KOPT-K1 (cell line): Measurements from ENCODE around the gene SLC26A1.
"Not testable (repeated sequence)": the region's sequence is repeated elsewhere in the genome, so short reads cannot be mapped to it uniquely, and the experiment has no call there.

Source experiments
- H3K27ac ChIP-seq: fragments of 200-600 bp; sonication (generic); 2 replicates; pipeline ENCODE4 v1.5.1; 2016; ENCODE audit warnings: antibody characterized with exemption, mild to moderate bottlenecking, low read depth, low read length; ENCODE audit not compliant: poor library complexity, severe bottlenecking
- H3K36me3 ChIP-seq: fragments of 200-600 bp; sonication (generic); 2 replicates; pipeline ENCODE4 v1.5.1; 2017; ENCODE audit warnings: antibody characterized with exemption, mild to moderate bottlenecking, low read length, moderate library complexity; ENCODE audit not compliant: insufficient read depth
- H3K9me3 ChIP-seq: fragments of 200-600 bp; sonication (generic); 2 replicates; pipeline ENCODE4 v1.5.1; 2017; ENCODE audit warnings: antibody characterized with exemption, low read length, mild to moderate bottlenecking; ENCODE audit not compliant: insufficient read depth, poor library complexity, severe bottlenecking

Gene SLC26A1

GRCh38 chr4:988726-989721 is 4.2 kb downstream of the SLC26A1 start:
- H3K9me3 ChIP-seq: no peaks in the 10 kb centered on the region
- peaks cover 10% of the 10 kb centered on the region; the same call in 1 of the 2 replicates for H3K36me3 ChIP-seq
- H3K27ac ChIP-seq: no peak overlapping the region

DNA sequence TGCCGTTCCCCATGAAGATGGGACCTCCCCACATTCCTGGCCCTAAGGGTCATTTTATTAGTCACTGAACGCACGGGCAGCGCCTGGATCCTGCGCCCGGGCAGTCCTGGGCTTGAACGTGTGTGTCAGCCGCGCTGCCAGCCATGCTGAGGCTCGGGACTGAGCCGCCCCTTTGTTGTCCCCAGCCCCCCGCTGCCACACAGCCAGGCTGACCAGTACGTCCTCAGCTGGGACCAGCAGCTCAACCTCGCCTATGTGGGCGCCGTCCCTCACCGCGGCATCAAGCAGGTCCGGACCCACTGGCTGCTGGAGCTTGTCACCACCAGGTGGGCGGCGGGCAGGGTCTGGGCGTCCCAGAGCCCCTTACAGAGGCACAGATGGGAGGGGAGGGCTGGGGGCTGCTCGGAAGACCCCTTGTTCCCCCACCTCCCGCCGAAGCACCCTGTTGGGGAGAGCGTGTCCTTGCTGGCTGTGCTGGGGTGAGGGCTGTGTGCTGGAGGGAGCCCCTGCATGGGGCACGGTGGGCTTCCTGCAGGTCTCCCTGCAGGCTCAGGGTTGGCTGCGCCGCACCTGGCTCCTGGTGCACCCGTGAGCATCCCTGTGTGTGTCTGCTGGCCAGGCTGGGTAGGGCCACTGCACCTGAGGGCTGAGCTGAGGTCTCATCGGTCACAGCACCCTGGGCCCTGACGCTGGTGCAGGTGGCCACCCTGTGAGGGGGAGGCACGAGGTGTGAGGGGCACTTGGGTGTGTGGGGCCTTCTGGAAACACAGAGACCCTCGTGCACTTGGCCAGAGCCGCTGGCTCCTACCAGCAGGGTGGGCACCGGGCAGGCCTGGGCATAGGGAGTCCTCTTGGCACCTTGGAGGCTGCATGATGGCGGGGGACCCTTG is 5.3 kb downstream of the SLC26A1 start:
- Histone ChIP-seq H3K27ac (peak overlapping the region; percentile 71), H3K9me3 (no peaks in the 10 kb centered on the region), H3K36me3 (peaks cover 10% of the 10 kb centered on the region; the same call in 1 of the 2 replicates)

GRCh38 chr4:986879-987623 is 6.2 kb downstream of the SLC26A1 start, which contains the start of gene IDUA:
Gene IDUA (plus strand): TSS chr4:987044. CDS start chr4:987085, 41 bp downstream.
- peak within 1 kb of the TSS; percentile 71 for H3K27ac ChIP-seq
- no peaks in the 10 kb centered on the region for H3K9me3 ChIP-seq
- peaks cover 10% of the 10 kb centered on the region; the same call in 1 of the 2 replicates for H3K36me3 ChIP-seq

GRCh38 chr4:986428-986878 is 6.8 kb downstream of the SLC26A1 start:
- H3K36me3 ChIP-seq: peaks cover 10% of the 10 kb centered on the region; the same call in 1 of the 2 replicates
- H3K9me3 ChIP-seq: no peaks in the 10 kb centered on the region
- H3K27ac ChIP-seq: peak overlapping the region; percentile 71

- Histone ChIP-seq H3K27ac (no peak overlapping the region), H3K9me3 (no peaks in the 10 kb centered on the region), H3K36me3 (peaks cover 8% of the 10 kb centered on the region; the same call in 1 of the 2 replicates)
Observed at GRCh38 chr4:985123-985830, 7.9 kb downstream of the SLC26A1 start.

GRCh38 chr4:984336-985054 is 8.7 kb downstream of the SLC26A1 start:
- Histone ChIP-seq H3K36me3 (0 out of 2 replicates have a peak, but pooled peaks cover under 1% of the 10 kb centered on the region), H3K27ac (no peak overlapping the region), H3K9me3 (no peaks in the 10 kb centered on the region)

DNA sequence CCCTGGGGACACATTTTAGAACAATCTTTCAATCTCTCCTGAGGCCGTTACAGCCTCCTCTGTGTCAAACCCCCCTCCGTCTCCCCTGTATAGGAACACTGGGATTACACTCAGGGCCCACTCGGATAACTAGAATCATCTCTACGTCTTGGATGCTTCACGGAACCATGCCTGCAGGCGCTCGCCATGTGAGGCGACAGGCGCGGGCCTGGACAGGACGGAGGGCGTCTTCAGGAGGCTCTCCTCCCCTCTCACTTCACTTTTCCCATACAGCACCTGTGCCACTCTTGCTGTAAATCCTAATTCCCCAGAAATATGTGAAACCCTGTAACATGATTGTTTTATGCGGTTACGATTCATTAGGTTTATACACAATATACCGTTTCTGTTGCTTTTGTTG is 10.4 kb downstream of the SLC26A1 start:
- H3K36me3 ChIP-seq: no peaks in the 10 kb centered on the region
- no peak overlapping the region for H3K27ac ChIP-seq
- H3K9me3 ChIP-seq: no peaks in the 10 kb centered on the region

GRCh38 chr4:982291-982690 is 10.9 kb downstream of the SLC26A1 start:
- H3K36me3 ChIP-seq: no peaks in the 10 kb centered on the region
- H3K27ac ChIP-seq: no peak overlapping the region
- H3K9me3 ChIP-seq: no peaks in the 10 kb centered on the region

- Histone ChIP-seq H3K9me3 (peaks cover 4% of the 10 kb centered on the region), H3K27ac (no peak overlapping the region)
Observed at GRCh38 chr4:978957-979701, 14.1 kb downstream of the SLC26A1 start.

GRCh38 chr4:976016-976415 is 17.2 kb downstream of the SLC26A1 start:
- H3K9me3 ChIP-seq, H3K36me3 ChIP-seq, H3K27ac ChIP-seq: not testable (repeated sequence)

More at GRCh38 chr4:978957-979701, 14.1 kb downstream of the SLC26A1 start:
- H3K36me3 ChIP-seq: no peaks in the 10 kb centered on the region

DNA sequence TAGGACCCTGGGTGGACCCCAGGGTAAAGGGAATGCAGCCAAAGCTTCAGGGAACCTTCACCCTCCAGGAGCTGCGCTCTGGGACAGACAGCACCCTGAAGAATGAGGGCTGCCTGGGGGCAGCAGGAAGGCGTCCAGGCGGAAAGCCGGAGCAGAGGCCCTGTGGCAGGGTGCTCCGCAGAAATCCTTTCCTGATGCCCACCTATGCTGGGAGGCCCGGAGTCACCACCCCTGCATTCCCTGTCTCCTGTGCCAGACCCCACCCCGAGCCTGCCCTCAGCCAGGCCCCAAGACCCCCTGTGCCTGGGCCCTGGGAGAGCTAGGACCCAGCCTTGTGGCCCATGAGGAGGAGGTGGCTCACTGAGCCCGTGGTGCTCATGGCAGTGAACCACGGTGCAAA is 18.5 kb downstream of the SLC26A1 start:
- Histone ChIP-seq H3K27ac (no peak overlapping the region), H3K36me3 (no peaks in the 10 kb centered on the region; the same call in 1 of the 2 replicates), H3K9me3 (peaks cover 4% of the 10 kb centered on the region)

- Histone ChIP-seq H3K36me3 (no peaks in the 10 kb centered on the region; the same call in 1 of the 2 replicates), H3K27ac (peak within 1 kb of the TSS; percentile 48), H3K9me3 (peaks cover 4% of the 10 kb centered on the region)
Observed at GRCh38 chr4:973431-974397, 19.5 kb downstream of the SLC26A1 start, which contains the start of gene DGKQ. Gene DGKQ (minus strand): TSS chr4:973569. CDS start chr4:973482, 87 bp downstream.
